H1 (cell line): Measurements from ENCODE around the gene SPDYE2B.
"Not testable (repeated sequence)": the region's sequence is repeated elsewhere in the genome, so short reads cannot be mapped to it uniquely, and the experiment has no call there.

Experiments used
- GABPA ChIP-seq: IDR thresholded peaks from 2 replicates; pipeline ENCODE4 v1.6.1; 2011; ENCODE audit warnings: mild to moderate bottlenecking, low read length, moderate library complexity, borderline replicate concordance; ENCODE audit not compliant: insufficient read depth
- POLR2A ChIP-seq, 2 experiments: IDR thresholded peaks; 1 replicate in 1 of 2; 2 replicates in 1 of 2; pipeline ENCODE4 v1.6.1; 2011; ENCODE audit warnings: low read depth in 2 of 2, low read length in 2 of 2, mild to moderate bottlenecking in 2 of 2; ENCODE audit errors: control extremely low read depth in 1 of 2
- SP2 ChIP-seq: IDR thresholded peaks from 2 replicates; pipeline ENCODE4 v1.6.1; 2012; ENCODE audit warnings: mild to moderate bottlenecking, low read length, inconsistent platforms
- TF ChIP-seq, protein P1 (sequence below): IDR thresholded peaks from 2 replicates; pipeline ENCODE4 v1.6.1; 2012; ENCODE audit warnings: inconsistent platforms

- TF ChIP-seq SP2; POLR2A (IDR thresholded peaks at IDR 0.05; ENCODE audit: control extremely low read depth in 1 of 2, low read depth in 2 of 2, low read length in 2 of 2); GABPA: not testable (repeated sequence)
- TF ChIP-seq, protein P1, sequence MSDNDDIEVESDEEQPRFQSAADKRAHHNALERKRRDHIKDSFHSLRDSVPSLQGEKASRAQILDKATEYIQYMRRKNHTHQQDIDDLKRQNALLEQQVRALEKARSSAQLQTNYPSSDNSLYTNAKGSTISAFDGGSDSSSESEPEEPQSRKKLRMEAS: not testable (repeated sequence)
Observed at GRCh38 chr7:102667523-102667922, 17.4 kb downstream of the SPDYE2B start.
